Peyer's patch (tissue), 4 donors: ENCODE results near the gene TGDS. TPM values are rescaled to one million over a fixed set of nuclear protein-coding genes. Genes with fewer than 3 reads are reported as not detected.

Experiments
- DNase-seq, 3 donors: peaks; one replicate each; pipeline ENCODE4 v3.0.0-alpha.2; 2017 to 2019
- H3K27ac ChIP-seq, 4 donors: fragments of 200-600 bp; sonication (generic); one replicate each; pipeline ENCODE4 v1.5.1; 2016 to 2019
- H3K27me3 ChIP-seq, 2 donors: fragments of 200-600 bp; sonication (generic); one replicate each; pipeline ENCODE4 v1.5.1; 2019
- H3K36me3 ChIP-seq, 3 donors: fragments of 200-600 bp; sonication (generic); one replicate each; pipeline ENCODE4 v1.5.1; 2016 to 2019
- H3K4me1 ChIP-seq, 4 donors: fragments of 200-600 bp; sonication (generic); one replicate each; pipeline ENCODE4 v1.5.1; 2016 to 2019
- H3K4me3 ChIP-seq, 4 donors: fragments of 200-600 bp; sonication (generic); 1 replicate in 3 of 4; 2 replicates in 1 of 4; pipeline ENCODE4 v1.5.1; 2016 to 2019; ENCODE audit warnings: mild to moderate bottlenecking in 1 of 4
- H3K9me3 ChIP-seq, 4 donors: fragments of 200-600 bp; sonication (generic); one replicate each; pipeline ENCODE4 v1.5.1; 2016 to 2019; ENCODE audit warnings: mild to moderate bottlenecking in 1 of 4
- CTCF ChIP-seq, 6 experiments: fragments of 450-650 bp in 4 of 6; fragments of 200-600 bp in 2 of 6; sonication (generic) in 1 of 6; IDR thresholded peaks; one replicate each; pipeline ENCODE4 v1.5.1; 2017 to 2019; ENCODE audit warnings: antibody characterized with exemption in 6 of 6, mild to moderate bottlenecking in 3 of 6, moderate library complexity in 1 of 6
- POLR2A ChIP-seq, 2 donors: fragments of 450-650 bp; IDR thresholded peaks; one replicate each; pipeline ENCODE4 v1.5.1; 2017; ENCODE audit warnings: antibody characterized with exemption in 2 of 2, mild to moderate bottlenecking in 2 of 2, moderate library complexity in 2 of 2
- total RNA-seq, 4 donors: library from RNA; depleted of rRNA; stranded (reverse); fragments of >200 nt; gene quantifications; one replicate each; pipeline ENCODE4 v1.1.0, GENCODE V29; 2016

TGDS gene
- total RNA-seq, 4 donors from 2014 or later = 4.9 to 30.5 (median 11.4) TPM

GRCh38 chr13:94549232-94550061 is 46.5 kb downstream of the TGDS start:
- peak in 2 of 6 experiments; percentile 12 to 26 for TF ChIP-seq CTCF (IDR thresholded peaks at IDR 0.05)
- peak; percentile 16 to 21 for TF ChIP-seq POLR2A (IDR thresholded peaks at IDR 0.05)
- Histone ChIP-seq H3K27me3 (no peaks in the 10 kb centered on the region), H3K36me3 (no peaks in the 10 kb centered on the region), H3K4me3 (peak overlapping the region; percentile 56 to 71 (median 64)), H3K4me1 (peaks cover 0 to 5% (median 0%) of the 10 kb centered on the region in 4 donors), H3K9me3 (no peaks in the 10 kb centered on the region), H3K27ac (peak overlapping the region; percentile 80 to 88 (median 86))
- peak; percentile 86 to 96 (median 88) for DNase-seq

GRCh38 chr13:94548821-94549231 is 47.1 kb downstream of the TGDS start:
- peak overlapping the region; percentile 56 to 71 (median 64) for H3K4me3 ChIP-seq
- peak; percentile 58 to 80 (median 65) for DNase-seq
- H3K9me3 ChIP-seq = no peaks in the 10 kb centered on the region
- TF ChIP-seq CTCF (IDR thresholded peaks at IDR 0.05) (no peak), POLR2A (IDR thresholded peaks at IDR 0.05) (no peak)
- no peaks in the 10 kb centered on the region for H3K27me3 ChIP-seq
- H3K36me3 ChIP-seq = no peaks in the 10 kb centered on the region
- H3K27ac ChIP-seq = peak overlapping the region; percentile 80 to 88 (median 86)
- H3K4me1 ChIP-seq = peaks cover 0 to 5% (median 0%) of the 10 kb centered on the region in 4 donors

- Histone ChIP-seq H3K27me3 (no peaks in the 10 kb centered on the region), H3K27ac (peak overlapping the region; percentile 80 to 88 (median 86)), H3K4me1 (peaks cover 0 to 5% (median 0%) of the 10 kb centered on the region in 4 donors), H3K9me3 (no peaks in the 10 kb centered on the region), H3K4me3 (peak overlapping the region; percentile 56 to 71 (median 64)), H3K36me3 (no peaks in the 10 kb centered on the region)
- no peak for DNase-seq
- TF ChIP-seq POLR2A (IDR thresholded peaks at IDR 0.05) (no peak), CTCF (IDR thresholded peaks at IDR 0.05) (no peak)
Observed at GRCh38 chr13:94548382-94548781, 47.6 kb downstream of the TGDS start.

- TF ChIP-seq POLR2A (IDR thresholded peaks at IDR 0.05) (no peak), CTCF (IDR thresholded peaks at IDR 0.05) (no peak)
- Histone ChIP-seq H3K27ac (no peak overlapping the region), H3K27me3 (no peaks in the 10 kb centered on the region), H3K4me3 (no peak overlapping the region), H3K9me3 (no peaks in the 10 kb centered on the region), H3K36me3 (no peaks in the 10 kb centered on the region), H3K4me1 (peaks cover 0 to 5% (median 0%) of the 10 kb centered on the region in 4 donors)
- DNase-seq = no peak
Observed at GRCh38 chr13:94546061-94546839, 49.7 kb downstream of the TGDS start.

GRCh38 chr13:94544922-94545321 is 51.0 kb downstream of the TGDS start:
- peaks cover 0 to 5% (median 0%) of the 10 kb centered on the region in 4 donors for H3K4me1 ChIP-seq
- H3K9me3 ChIP-seq = no peaks in the 10 kb centered on the region
- H3K27ac ChIP-seq = no peak overlapping the region
- no peak overlapping the region for H3K4me3 ChIP-seq
- H3K27me3 ChIP-seq = no peaks in the 10 kb centered on the region
- no peaks in the 10 kb centered on the region for H3K36me3 ChIP-seq
- no peak for TF ChIP-seq POLR2A (IDR thresholded peaks at IDR 0.05)
- TF ChIP-seq CTCF (IDR thresholded peaks at IDR 0.05) = no peak
- DNase-seq = no peak
